IMR-90 (cell line): ENCODE data around the gene UTP14C.

Source experiments
- CEBPB ChIP-seq: IDR thresholded peaks from 2 replicates; pipeline ENCODE4 v1.6.1; 2012; ENCODE audit warnings: low read depth, low read length, improper control_type of control experiment
- CTCF ChIP-seq: conservative IDR thresholded peaks from 2 replicates; pipeline ENCODE4 v1.5.1; 2012; ENCODE audit warnings: mild to moderate bottlenecking, low read depth, low read length, improper control_type of control experiment
- MAZ ChIP-seq: IDR thresholded peaks from 2 replicates; pipeline ENCODE4 v1.6.1; 2012; ENCODE audit warnings: low read depth, mild to moderate bottlenecking, low read length, improper control_type of control experiment, moderate library complexity, borderline replicate concordance
- POLR2A ChIP-seq: IDR thresholded peaks from 2 replicates; pipeline ENCODE4 v1.6.1; 2012; ENCODE audit warnings: mild to moderate bottlenecking, low read depth, low read length
- RCOR1 ChIP-seq: IDR thresholded peaks from 2 replicates; pipeline ENCODE4 v1.6.1; 2012; ENCODE audit warnings: mild to moderate bottlenecking, low read length, improper control_type of control experiment; ENCODE audit not compliant: insufficient replicate concordance
- RFX5 ChIP-seq: IDR thresholded peaks from 2 replicates; pipeline ENCODE4 v1.8.0; 2012; ENCODE audit warnings: low read depth, mild to moderate bottlenecking, low read length, moderate library complexity

- no peak for TF ChIP-seq CTCF
- TF ChIP-seq POLR2A = no peak
- no peak for TF ChIP-seq MAZ
- no peak for TF ChIP-seq RFX5
- no peak for TF ChIP-seq RCOR1
- no peak for TF ChIP-seq CEBPB
These were observed 25.0 kb upstream of the UTP14C start for GRCh38 chr13:51999510-51999911.
